IMR-90 (cell line): Measurements from ENCODE around the gene ZNF415. TPM values are rescaled to one million over a fixed set of nuclear protein-coding genes. Genes with fewer than 3 reads are reported as not detected.

ENCODE experiments used
- ATAC-seq: fragments of 200-7000 bp; cut with Tn5 transposase; 2 replicates; pipeline ENCODE4 v1.9.1; 2020; ENCODE audit warnings: low read depth, mild to moderate bottlenecking, moderate library complexity
- BruUV-seq: library from RNA; stranded (reverse); fragments of 400-500 nt; replicated peaks from 2 replicates; lab custom pipeline; 2021; lab: Mats Ljungman, UMichigan
- CTCF ChIA-PET: fragments of 300-600 bp; formaldehyde crosslinking; extraction: SDS; loops from one replicate; lab custom pipeline; 2021; ENCODE audit warnings: antibody characterized with exemption; lab: Yijun Ruan, JAX
- POLR2A ChIA-PET: fragments of 300-600 bp; sonication (Branson Sonifier 250); formaldehyde crosslinking; loops from one replicate; lab custom pipeline; 2022; ENCODE audit warnings: antibody characterized with exemption; ENCODE audit not compliant: unreplicated experiment; lab: Charles Lee
- DNase-seq: peaks from one replicate; pipeline ENCODE4 v3.0.0; 2013
- H2AFZ ChIP-seq: replicated peaks from 2 replicates; pipeline ENCODE3; 2013; ENCODE audit warnings: low read length, mild to moderate bottlenecking; ENCODE audit not compliant: poor library complexity
- H2AK5ac ChIP-seq: 2 replicates; pipeline ENCODE4 v1.6.1; 2013; ENCODE audit warnings: low read depth, low read length, inconsistent platforms
- H2AK9ac ChIP-seq: replicated peaks from 2 replicates; pipeline ENCODE3; 2013; ENCODE audit warnings: mild to moderate bottlenecking, low read depth, low read length, moderate library complexity; ENCODE audit not compliant: poor library complexity
- H2BK120ac ChIP-seq: 2 replicates; pipeline ENCODE4 v1.6.1; 2013; ENCODE audit warnings: low read depth, low read length, inconsistent platforms
- H2BK15ac ChIP-seq: 3 replicates; pipeline ENCODE4 v1.6.1; 2013; ENCODE audit warnings: low read depth, low read length, inconsistent platforms
- H2BK20ac ChIP-seq: 2 replicates; pipeline ENCODE4 v1.6.1; 2013; ENCODE audit warnings: low read depth, mild to moderate bottlenecking, inconsistent platforms, low read length, moderate library complexity
- H2BK5ac ChIP-seq: 2 replicates; pipeline ENCODE4 v1.6.1; 2013; ENCODE audit warnings: mild to moderate bottlenecking, low read depth, low read length, inconsistent platforms; ENCODE audit not compliant: poor library complexity, severe bottlenecking
- H3K14ac ChIP-seq: replicated peaks from 2 replicates; pipeline ENCODE4 v1.6.1; 2013; ENCODE audit warnings: low read depth, low read length, inconsistent platforms
- H3K18ac ChIP-seq: 2 replicates; pipeline ENCODE4 v1.6.1; 2013; ENCODE audit warnings: low read depth, low read length, control low read depth
- H3K23ac ChIP-seq: 2 replicates; pipeline ENCODE4 v1.6.1; 2013; ENCODE audit warnings: low read depth, low read length, inconsistent platforms
- H3K27ac ChIP-seq: 2 replicates; pipeline ENCODE4 v1.5.1; 2013; ENCODE audit warnings: mild to moderate bottlenecking, control low read depth, low read length; ENCODE audit not compliant: insufficient read depth
- H3K27me3 ChIP-seq: 2 replicates; pipeline ENCODE4 v1.6.1; 2013; ENCODE audit warnings: low read length; ENCODE audit not compliant: control insufficient read depth, insufficient read depth
- H3K36me3 ChIP-seq: 2 replicates; pipeline ENCODE4 v1.6.1; 2013; ENCODE audit warnings: low read length, mixed read lengths; ENCODE audit not compliant: control insufficient read depth, insufficient read depth
- H3K4ac ChIP-seq: 2 replicates; pipeline ENCODE4 v1.6.1; 2013; ENCODE audit warnings: low read depth, low read length, inconsistent platforms
- H3K4me1 ChIP-seq: 2 replicates; pipeline ENCODE4 v1.6.1; 2013; ENCODE audit warnings: low read length, mixed read lengths; ENCODE audit not compliant: control insufficient read depth, insufficient read depth
- H3K4me2 ChIP-seq: 2 replicates; pipeline ENCODE4 v1.6.1; 2013; ENCODE audit warnings: low read depth, mild to moderate bottlenecking, control low read depth, low read length, moderate library complexity
- H3K4me3 ChIP-seq: 2 replicates; pipeline ENCODE4 v1.5.1; 2013; ENCODE audit warnings: low read depth, mild to moderate bottlenecking, control low read depth, low read length, moderate library complexity; ENCODE audit not compliant: insufficient read depth
- H3K56ac ChIP-seq: 2 replicates; pipeline ENCODE4 v1.6.1; 2013; ENCODE audit warnings: low read length, inconsistent platforms; ENCODE audit not compliant: insufficient read depth; ENCODE audit errors: extremely low read depth
- H3K79me1 ChIP-seq, 2 experiments: 2 replicates each; pipeline ENCODE4 v1.6.1; 2013; ENCODE audit warnings: low read length in 2 of 2, inconsistent platforms in 1 of 2, low read depth in 1 of 2
- H3K9ac ChIP-seq: 2 replicates; pipeline ENCODE4 v1.6.1; 2013; ENCODE audit warnings: low read depth, low read length, control low read depth
- H3K9me1 ChIP-seq: 2 replicates; pipeline ENCODE4 v1.6.1; 2013; ENCODE audit warnings: low read length, inconsistent platforms; ENCODE audit not compliant: insufficient read depth
- H3K9me3 ChIP-seq: 2 replicates; pipeline ENCODE4 v1.6.1; 2013; ENCODE audit warnings: low read length; ENCODE audit not compliant: control insufficient read depth, insufficient read depth
- H4K20me1 ChIP-seq: 2 replicates; pipeline ENCODE4 v1.6.1; 2013; ENCODE audit warnings: low read length, inconsistent platforms; ENCODE audit not compliant: insufficient read depth
- H4K5ac ChIP-seq: 2 replicates; pipeline ENCODE4 v1.6.1; 2013; ENCODE audit warnings: mild to moderate bottlenecking, low read depth, low read length, control low read depth
- H4K8ac ChIP-seq, 2 experiments: 2 replicates each; pipeline ENCODE4 v1.6.1; 2013; ENCODE audit warnings: low read depth in 2 of 2, low read length in 2 of 2, control low read depth in 1 of 2, inconsistent platforms in 1 of 2
- H4K91ac ChIP-seq: 2 replicates; pipeline ENCODE4 v1.6.1; 2013; ENCODE audit warnings: low read depth, low read length, inconsistent platforms; ENCODE audit not compliant: insufficient read depth
- CHD1 ChIP-seq: IDR thresholded peaks from 2 replicates; pipeline ENCODE4 v1.6.1; 2012; ENCODE audit warnings: low read depth, low read length, improper control_type of control experiment
- MAFK ChIP-seq: IDR thresholded peaks from 2 replicates; pipeline ENCODE4 v1.6.1; 2012; ENCODE audit warnings: low read depth, low read length, improper control_type of control experiment
- POLR2A ChIP-seq: IDR thresholded peaks from 2 replicates; pipeline ENCODE4 v1.6.1; 2012; ENCODE audit warnings: mild to moderate bottlenecking, low read depth, low read length
- RCOR1 ChIP-seq: IDR thresholded peaks from 2 replicates; pipeline ENCODE4 v1.6.1; 2012; ENCODE audit warnings: mild to moderate bottlenecking, low read length, improper control_type of control experiment; ENCODE audit not compliant: insufficient replicate concordance
- USF2 ChIP-seq: fragments of 150-350 bp; IDR thresholded peaks from 2 replicates; pipeline ENCODE4 v1.6.1; 2017; ENCODE audit warnings: mild to moderate bottlenecking, antibody characterized with exemption, low read length, low read depth
- WGBS, 2 experiments: methylation state at CpG; one replicate each; pipeline versions ENCODE4 v1.1.5 to v1.1.7; 2013; ENCODE audit warnings: missing lambda C conversion rate in 2 of 2; ENCODE audit not compliant: insufficient read length in 1 of 2; ENCODE audit errors: extremely low coverage in 2 of 2; 5-methylcytosine and 5-hydroxymethylcytosine counted together
- dilution Hi-C: fragments of 300-500 bp; cut with HindIII; formaldehyde crosslinking; loops from one replicate; pipeline ENCODE4 v1.14.3; 2018; ENCODE audit warnings: low sequenced_read_pairs; ENCODE audit not compliant: unreplicated experiment
- in situ Hi-C: fragments of 300-500 bp; cut with MboI; formaldehyde crosslinking; loops from 3 replicates; pipeline ENCODE4 v1.14.3; 2019; ENCODE audit warnings: low sequenced_read_pairs, inconsistent platforms, mixed read lengths
- intact Hi-C: fragments of 100-400 bp; cut with micrococcal nuclease; formaldehyde crosslinking; loops from 2 replicates; pipeline ENCODE4 v1.10.0; 2022
- polyA plus RNA-seq, 3 experiments: library from polyadenylated mRNA; depleted of rRNA; stranded (reverse); fragments of >200 nt; gene quantifications; 2 replicates each; pipeline ENCODE4 v1.2.3, GENCODE V29; 2012; ENCODE audit warnings: low replicate concordance in 1 of 3
- total RNA-seq: library from RNA; depleted of rRNA; stranded (reverse); fragments of >200 nt; gene quantifications from 2 replicates; pipeline ENCODE4 v1.2.3, GENCODE V29; 2012

The ZNF415 gene
- total and polyA plus RNA-seq, 2 of the 4 experiments (the other 2 are of a cell fraction): 4.2 to 7.7 TPM

GRCh38 chr19:53160350-53160749 is 27.6 kb upstream of the ZNF415 start:
- ATAC-seq: no peak
- BruUV-seq: no TSS peak
- CTCF ChIA-PET: no interaction called here

More at GRCh38 chr19:53160350-53160749, 27.6 kb upstream of the ZNF415 start:
- peaks cover 1% of the 10 kb centered on the region; the same call in 1 of the 2 replicates for H3K36me3 ChIP-seq
- H3K4me1 ChIP-seq: peaks cover 2% of the 10 kb centered on the region; the same call in 1 of the 2 replicates
- no peak overlapping the region for H3K18ac ChIP-seq
- no peak overlapping the region for H3K4ac ChIP-seq
- TF ChIP-seq MAFK: no peak
- no peak for TF ChIP-seq CHD1
- no peak for TF ChIP-seq RCOR1
- TF ChIP-seq USF2: no peak
- no peak for TF ChIP-seq POLR2A
- no peak overlapping the region for H3K14ac ChIP-seq
- H3K27ac ChIP-seq: no peak overlapping the region
- in situ Hi-C loops (no loop called here), dilution Hi-C loops (no loop called here), intact Hi-C loops (no loop called here)
- no peak overlapping the region for H4K91ac ChIP-seq
- no peak overlapping the region for H2AFZ ChIP-seq
- H4K20me1 ChIP-seq: no peaks in the 10 kb centered on the region
- no peak overlapping the region for H2AK5ac ChIP-seq
- no peak overlapping the region for H4K5ac ChIP-seq
- H3K79me1 ChIP-seq: peaks cover 10 to 23% of the 10 kb centered on the region in 2 experiments; a peak in 2 of 4 replicates
- H2BK20ac ChIP-seq: no peak overlapping the region
- H2AK9ac ChIP-seq: no peak overlapping the region
- H3K23ac ChIP-seq: no peak overlapping the region
- no peaks in the 10 kb centered on the region for H3K27me3 ChIP-seq
- H3K4me3 ChIP-seq: no peak overlapping the region
- H2BK120ac ChIP-seq: no peak overlapping the region
- POLR2A ChIA-PET: no interaction called here
- peaks cover 26% of the 10 kb centered on the region for H3K9me3 ChIP-seq
- H3K9me1 ChIP-seq: no peaks in the 10 kb centered on the region
- H3K4me2 ChIP-seq: no peak overlapping the region
- DNase-seq: no peak
- WGBS, 2 experiments: 100% methylated on average over 2 of the region's 3 CpGs; no CpG with 5 or more reads in 1 of the 2 experiments
- H3K9ac ChIP-seq: no peak overlapping the region
- H3K56ac ChIP-seq: no peak overlapping the region
- H2BK5ac ChIP-seq: no peak overlapping the region
- H2BK15ac ChIP-seq: no peak overlapping the region
- H4K8ac ChIP-seq: no peak overlapping the region
